HG02852 (cell line): Measurements from ENCODE around the gene NF1.
"Not testable (repeated sequence)": the region's sequence is repeated elsewhere in the genome, so short reads cannot be mapped to it uniquely, and the experiment has no call there.

Experiments used
- ATAC-seq: cut with Tn5 transposase; IDR thresholded peaks from one replicate; pipeline ENCODE4 v1.9.1; 2021; ENCODE audit warnings: mild to moderate bottlenecking, moderate library complexity; ENCODE audit not compliant: unreplicated experiment

Gene NF1

GRCh38 chr17:31293581-31293980 is 198.8 kb downstream of the NF1 start:
- no peak for ATAC-seq

DNA sequence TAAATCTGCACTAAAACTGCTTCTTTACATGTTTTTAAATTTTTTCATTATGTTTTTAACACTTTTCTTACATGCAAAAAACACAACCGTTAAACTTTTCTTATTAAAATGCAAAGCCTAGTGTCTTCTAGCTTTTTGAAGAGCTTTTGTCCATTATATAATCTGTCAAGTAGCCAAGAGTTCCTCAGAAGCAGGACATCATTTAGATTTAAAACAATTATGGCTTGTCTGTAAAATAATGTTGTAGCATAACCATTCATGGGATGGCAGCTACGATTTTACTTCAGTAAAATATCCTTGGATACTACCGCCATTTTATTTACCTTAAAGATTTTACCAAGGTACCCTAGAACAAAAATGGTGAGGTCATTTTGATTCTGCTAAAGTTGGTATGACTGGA is 199.5 kb downstream of the NF1 start:
- no peak for ATAC-seq

DNA sequence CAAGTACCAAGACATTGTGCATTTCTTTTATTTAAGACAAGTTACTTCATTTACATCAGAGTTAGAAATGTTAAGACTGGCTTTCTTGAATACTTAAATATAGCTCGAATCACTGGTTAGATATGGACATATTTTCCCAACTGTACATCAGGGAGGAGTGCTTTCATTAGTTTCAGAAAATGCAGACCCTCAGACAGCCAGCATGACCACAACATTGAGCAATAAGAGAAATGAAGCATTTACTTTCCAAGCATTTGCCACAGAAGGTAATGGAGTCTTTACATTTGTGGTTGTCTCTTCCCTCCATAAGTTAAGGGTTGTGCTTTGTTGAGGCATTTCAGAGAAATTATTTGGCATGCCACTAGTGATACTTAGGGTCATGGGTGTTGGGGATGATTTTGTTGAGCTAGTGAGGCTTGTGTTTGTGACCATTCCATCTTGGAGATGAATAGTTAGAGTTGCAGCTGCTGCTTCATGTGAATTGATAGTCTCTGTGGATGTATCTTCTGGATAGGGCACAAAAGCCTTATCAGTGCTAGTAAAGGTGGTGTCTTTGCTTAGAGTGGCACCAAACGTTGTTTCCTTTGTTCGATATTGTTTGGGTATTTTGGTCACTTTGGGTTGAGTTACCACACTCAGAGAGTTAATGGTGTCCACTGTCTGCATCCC is 200.2 kb downstream of the NF1 start:
- no peak for ATAC-seq

DNA sequence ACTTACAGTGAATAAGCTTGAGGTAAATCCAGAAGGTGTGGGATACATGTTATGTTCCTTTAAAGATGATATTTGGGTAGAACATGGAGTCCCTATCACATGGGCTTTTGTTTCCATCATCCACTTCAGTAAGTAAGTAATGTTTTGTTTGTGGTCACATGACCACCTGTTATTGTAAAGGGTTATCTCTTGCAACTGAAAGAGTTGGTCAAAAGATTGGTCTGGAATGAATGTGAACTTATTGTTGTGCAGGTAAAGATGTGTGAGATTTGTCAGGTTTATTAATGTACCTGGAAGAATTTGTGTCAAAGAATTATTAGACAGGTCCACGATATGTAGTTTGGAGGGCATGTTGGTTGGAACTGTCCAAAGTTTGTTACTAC is 200.7 kb downstream of the NF1 start:
- no peak for ATAC-seq

- no peak for ATAC-seq
These were observed 201.4 kb downstream of the NF1 start for GRCh38 chr17:31296142-31296541.

DNA sequence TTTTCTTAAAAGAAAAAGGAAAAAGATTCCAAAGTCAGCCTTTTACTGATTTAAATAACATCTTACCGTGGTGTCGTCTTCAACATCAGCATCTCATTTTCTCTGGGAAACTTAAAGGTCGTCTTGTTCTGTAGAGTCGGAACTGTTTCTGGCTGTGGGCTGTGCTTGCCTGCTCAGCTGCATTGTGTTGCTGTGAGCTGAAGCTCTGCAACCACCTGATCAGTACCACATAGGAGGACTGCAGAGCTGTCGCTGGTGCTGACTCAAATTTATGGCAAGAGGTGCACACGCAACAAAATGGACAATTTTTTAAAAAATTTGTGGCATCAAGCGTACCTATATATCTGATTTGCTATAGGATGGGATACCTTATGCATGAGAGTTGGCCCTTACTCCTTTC is 202.3 kb downstream of the NF1 start, which contains the start of gene OMG:
Gene OMG, minus strand, starts transcription at position 150 of the 400 bp plus-strand sequence. CDS start 908 bp downstream, outside the sequence.
- ATAC-seq, result no peak

DNA sequence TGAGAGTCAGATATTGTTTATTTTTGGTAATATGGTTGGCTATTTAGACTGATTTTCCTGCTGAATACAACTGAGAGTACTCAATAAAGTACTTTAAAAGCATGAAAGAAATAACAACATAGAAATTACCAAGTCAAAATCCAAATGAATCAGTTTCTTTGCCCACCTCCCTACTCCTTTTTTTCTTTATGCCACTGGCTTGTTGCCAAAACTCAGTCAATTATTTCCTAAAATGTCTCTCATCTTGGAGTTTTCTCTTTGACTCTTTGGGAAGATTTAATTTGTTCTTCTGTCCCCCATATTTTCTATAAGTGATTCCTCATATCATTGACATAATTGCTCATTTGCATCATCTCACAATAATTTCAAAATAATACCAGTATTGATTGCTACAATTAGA is 204.8 kb downstream of the NF1 start:
- ATAC-seq, result no peak

- no peak for ATAC-seq
These were observed 212.9 kb downstream of the NF1 start for GRCh38 chr17:31307640-31308039.

DNA sequence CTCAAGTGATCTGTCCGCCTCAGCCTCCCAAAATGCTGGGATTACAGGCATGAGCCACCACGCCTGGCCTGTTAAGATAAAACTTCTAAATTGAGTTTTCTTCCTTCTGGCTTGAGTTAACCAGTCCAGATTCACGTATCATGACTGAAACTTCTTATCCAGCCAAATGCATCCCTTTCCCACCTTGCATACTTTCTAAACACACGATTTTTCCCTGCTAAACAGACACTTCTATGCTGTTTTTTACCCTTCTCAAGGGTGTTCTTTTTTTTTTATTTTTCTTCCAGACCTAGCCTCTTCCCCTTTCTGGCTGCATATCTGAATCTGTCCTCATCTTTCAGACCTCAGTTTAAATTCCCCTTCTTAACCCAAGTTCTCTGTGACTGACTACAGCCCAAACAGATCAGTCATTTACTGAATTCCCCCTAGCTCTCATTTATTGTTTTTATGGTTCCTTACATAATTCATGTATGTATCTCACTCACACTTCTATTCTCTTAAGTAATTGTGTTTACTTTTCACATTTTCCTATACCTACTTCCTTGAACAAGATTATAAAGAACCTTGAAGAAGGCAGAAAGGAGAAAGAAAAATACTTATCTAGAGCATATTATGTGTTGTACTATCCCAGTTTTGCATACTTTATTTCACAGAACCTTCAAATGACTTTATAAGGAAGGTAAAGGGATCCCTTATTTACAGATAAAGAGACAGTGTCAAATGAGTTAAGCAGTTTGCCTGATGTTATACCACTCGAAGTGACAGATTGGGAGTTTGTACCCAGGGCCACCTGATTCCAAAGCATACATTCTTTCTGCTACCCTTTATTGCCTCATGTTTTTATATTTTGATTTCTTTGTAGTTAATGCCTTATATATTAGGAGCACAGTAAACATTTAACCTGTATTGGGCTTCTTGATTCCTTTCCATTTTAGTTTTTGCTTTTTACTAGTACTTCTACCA is 213.9 kb downstream of the NF1 start:
- peak; percentile 52 for ATAC-seq

- ATAC-seq, result no peak
These were observed 214.8 kb downstream of the NF1 start for GRCh38 chr17:31309556-31309955.

- ATAC-seq, result no peak
These were observed 215.5 kb downstream of the NF1 start for GRCh38 chr17:31310260-31310659.

DNA sequence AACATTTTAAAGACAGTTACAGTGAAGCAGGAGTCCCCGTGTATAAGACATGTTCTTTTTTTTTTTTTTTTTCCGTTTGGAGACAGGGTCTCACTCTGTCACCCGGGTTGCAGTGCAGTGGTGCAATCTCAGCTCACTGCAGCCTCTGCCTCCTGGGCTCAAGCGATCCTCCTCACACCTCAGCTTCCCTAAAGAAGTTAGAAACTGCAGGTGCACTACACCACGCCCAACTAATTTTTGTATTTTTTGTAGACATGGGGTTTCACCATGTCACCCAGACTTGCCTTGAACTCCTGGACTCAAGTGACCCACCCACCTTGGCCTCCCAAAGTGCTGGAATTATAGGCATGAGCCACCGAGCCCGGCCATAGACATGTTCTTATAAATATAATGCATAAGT is 216.1 kb downstream of the NF1 start:
- no peak for ATAC-seq

- ATAC-seq, result no peak
These were observed 216.7 kb downstream of the NF1 start for GRCh38 chr17:31311526-31311925.

GRCh38 chr17:31312223-31312622 is 217.4 kb downstream of the NF1 start:
- not testable (repeated sequence) for ATAC-seq

GRCh38 chr17:31313982-31314781 is 219.4 kb downstream of the NF1 start, which contains the start of gene EVI2B:
TSS of gene EVI2B (minus strand) at chr17:31314054. CDS start at chr17:31305609, 8,445 bp downstream.
- ATAC-seq, result no peak

- ATAC-seq, result no peak
These were observed 220.0 kb downstream of the NF1 start for GRCh38 chr17:31314782-31315100.

- ATAC-seq, result peak; percentile 41
These were observed 223.6 kb downstream of the NF1 start for GRCh38 chr17:31318298-31318801.

- peak; percentile 5 for ATAC-seq
These were observed 224.3 kb downstream of the NF1 start for GRCh38 chr17:31318851-31319661.

GRCh38 chr17:31320241-31320640 is 225.5 kb downstream of the NF1 start:
- ATAC-seq, result no peak

DNA sequence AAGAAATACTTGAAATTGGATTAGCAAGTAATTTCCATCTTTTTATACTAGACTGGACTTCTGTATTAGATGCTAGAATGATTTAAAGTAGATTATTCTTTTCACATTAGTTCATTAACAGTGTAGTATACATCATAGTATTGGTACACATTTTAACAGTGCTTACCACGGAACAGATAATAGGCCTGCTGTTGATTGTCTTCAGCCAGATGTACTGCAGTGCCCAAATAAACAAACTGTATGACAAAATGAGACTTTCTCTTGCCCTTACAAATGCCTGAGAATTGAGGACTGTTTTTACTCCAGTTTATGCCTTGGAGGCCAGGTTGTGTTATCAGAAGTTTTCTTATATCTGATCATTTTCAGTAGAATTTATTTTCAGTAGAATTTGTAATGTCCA is 226.0 kb downstream of the NF1 start:
- ATAC-seq, result no peak
